Ureter (tissue), 1 donor: ENCODE data around the gene RC3H2. TPM values are rescaled to one million over a fixed set of nuclear protein-coding genes. Genes with fewer than 3 reads are reported as not detected.
A peak's percentile ranks its signal among the peaks of the same experiment; 100 is the strongest.
"Not testable (repeated sequence)": the region's sequence is repeated elsewhere in the genome, so short reads cannot be mapped to it uniquely, and the experiment has no call there.

Experiments
- DNase-seq: peaks from one replicate; pipeline ENCODE4 v3.0.0-alpha.2; 2020; ENCODE audit warnings: low spot score
- total RNA-seq: library from RNA; stranded (reverse); gene quantifications from one replicate; pipeline ENCODE4 v1.2.4, GENCODE V29; 2023
- donor health status: DM: yes; HTN: yes; CAD: no.

Gene RC3H2
- total RNA-seq, 1 donor from 2014 or later = 48.1 TPM

GRCh38 chr9:122929796-122930354 lies 24.7 kb upstream of the RC3H2 start:
- no peak for DNase-seq

GRCh38 chr9:122923947-122924346 lies 18.8 kb upstream of the RC3H2 start:
- DNase-seq = no peak

GRCh38 chr9:122922713-122923112 lies 17.6 kb upstream of the RC3H2 start:
- no peak for DNase-seq

- no peak for DNase-seq
Measured at GRCh38 chr9:122918310-122918709, 13.2 kb upstream of the RC3H2 start.

GRCh38 chr9:122912964-122913673 lies 8.0 kb upstream of the RC3H2 start, which contains the start of gene ZBTB6:
TSS of gene ZBTB6 (minus strand) at chr9:122913323. CDS start at chr9:122912072, 1,251 bp downstream.
- DNase-seq = peak; percentile 83

GRCh38 chr9:122912671-122912963 lies 7.5 kb upstream of the RC3H2 start:
- DNase-seq = no peak

- not testable (repeated sequence) for DNase-seq
Measured at GRCh38 chr9:122906122-122906521, 963 bp upstream of the RC3H2 start.

GRCh38 chr9:122904466-122904822 lies 715 bp downstream of the RC3H2 start:
- DNase-seq = no peak

- DNase-seq = no peak
Measured at GRCh38 chr9:122900791-122901190, 4.4 kb downstream of the RC3H2 start.

- DNase-seq = no peak
Measured at GRCh38 chr9:122897969-122898368, 7.2 kb downstream of the RC3H2 start.

GRCh38 chr9:122888480-122888879 lies 16.7 kb downstream of the RC3H2 start:
- DNase-seq = no peak

- DNase-seq = no peak
Measured at GRCh38 chr9:122883125-122883524, 22.0 kb downstream of the RC3H2 start.

- DNase-seq = no peak
Measured at GRCh38 chr9:122879443-122879842, 25.7 kb downstream of the RC3H2 start.

GRCh38 chr9:122875523-122875922 lies 29.6 kb downstream of the RC3H2 start:
- DNase-seq = no peak

GRCh38 chr9:122867276-122867675 lies 37.9 kb downstream of the RC3H2 start:
- not testable (repeated sequence) for DNase-seq

- no peak for DNase-seq
Measured at GRCh38 chr9:122866079-122866478, 39.1 kb downstream of the RC3H2 start.

GRCh38 chr9:122865300-122865699 lies 39.9 kb downstream of the RC3H2 start:
- DNase-seq = no peak

- no peak for DNase-seq
Measured at GRCh38 chr9:122863407-122863806, 41.8 kb downstream of the RC3H2 start.

GRCh38 chr9:122860319-122861142 lies 44.6 kb downstream of the RC3H2 start:
- DNase-seq = no peak

- no peak for DNase-seq
Measured at GRCh38 chr9:122857815-122858214, 47.3 kb downstream of the RC3H2 start.

GRCh38 chr9:122852085-122852786 lies 52.9 kb downstream of the RC3H2 start:
- not testable (repeated sequence) for DNase-seq

GRCh38 chr9:122848256-122848943 lies 56.8 kb downstream of the RC3H2 start:
- DNase-seq = no peak
